Renal pelvis (tissue), 4 donors: ENCODE results near the gene STX1A. TPM values are rescaled to one million over a fixed set of nuclear protein-coding genes. Genes with fewer than 3 reads are reported as not detected.

ENCODE experiments used
- DNase-seq: peaks from one replicate; pipeline ENCODE4 v3.0.0-alpha.2; 2013
- polyA plus RNA-seq, 3 donors: library from polyadenylated mRNA; unstranded; fragments of 120-200 nt; gene quantifications; one replicate each; pipeline ENCODE4 v1.2.1, GENCODE V29; 2013; ENCODE audit not compliant: insufficient read length in 3 of 3

The STX1A gene
- polyA plus RNA-seq, 3 donors = 10.8 to 13.0 (median 11.4) TPM

GRCh38 chr7:73708961-73709549 lies 10.4 kb downstream of the STX1A start:
- DNase-seq = no peak

GRCh38 chr7:73707045-73707631 lies 12.3 kb downstream of the STX1A start:
- no peak for DNase-seq

GRCh38 chr7:73706126-73707044 lies 13.1 kb downstream of the STX1A start:
- DNase-seq = no peak

- no peak for DNase-seq
These were observed 13.9 kb downstream of the STX1A start for GRCh38 chr7:73705551-73705920.

DNA sequence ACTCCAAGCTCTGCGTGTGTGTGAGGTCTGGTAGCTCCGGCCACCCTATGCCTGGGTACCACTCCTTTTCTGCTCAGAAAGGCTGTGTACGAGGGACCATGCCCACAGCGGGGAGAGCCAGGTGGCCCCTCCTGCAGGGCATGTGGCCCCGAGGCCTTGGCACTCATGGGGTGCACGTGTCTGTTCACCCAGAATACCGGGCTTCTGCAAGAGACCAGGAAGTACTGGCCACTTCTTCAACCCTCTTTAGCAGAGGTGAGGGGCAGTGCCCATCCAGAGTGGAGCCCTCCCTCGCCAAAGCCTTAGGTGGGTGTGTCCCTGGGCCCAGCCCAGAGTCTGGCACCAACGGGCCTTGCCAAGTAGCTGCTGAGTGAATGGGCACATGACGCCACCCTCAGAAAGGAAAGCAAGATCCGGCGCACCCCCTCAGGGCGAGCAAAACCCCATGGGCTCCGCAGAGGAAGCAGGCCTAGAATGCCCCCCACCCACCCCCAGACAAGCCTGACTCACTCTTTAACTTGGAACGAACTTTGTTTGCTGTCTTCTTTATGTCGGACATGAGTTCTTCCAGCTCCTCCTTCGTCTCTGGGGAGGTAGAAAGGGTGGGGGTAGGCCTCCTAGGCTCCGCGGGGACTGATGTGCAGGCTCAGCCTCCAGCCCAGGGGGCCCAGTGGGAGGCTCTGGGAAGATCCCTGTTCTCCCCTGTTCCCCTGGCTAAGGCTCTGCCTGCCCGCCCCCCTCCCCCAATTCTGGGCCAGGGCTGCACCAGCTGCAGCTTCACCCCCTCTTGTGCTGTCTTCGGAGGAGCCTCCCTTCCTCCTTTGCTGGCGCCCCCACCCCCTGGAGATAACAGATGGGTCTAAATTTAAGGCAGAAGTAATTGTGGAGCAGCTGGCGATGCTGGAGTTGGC lies 14.6 kb downstream of the STX1A start:
- no peak for DNase-seq

DNA sequence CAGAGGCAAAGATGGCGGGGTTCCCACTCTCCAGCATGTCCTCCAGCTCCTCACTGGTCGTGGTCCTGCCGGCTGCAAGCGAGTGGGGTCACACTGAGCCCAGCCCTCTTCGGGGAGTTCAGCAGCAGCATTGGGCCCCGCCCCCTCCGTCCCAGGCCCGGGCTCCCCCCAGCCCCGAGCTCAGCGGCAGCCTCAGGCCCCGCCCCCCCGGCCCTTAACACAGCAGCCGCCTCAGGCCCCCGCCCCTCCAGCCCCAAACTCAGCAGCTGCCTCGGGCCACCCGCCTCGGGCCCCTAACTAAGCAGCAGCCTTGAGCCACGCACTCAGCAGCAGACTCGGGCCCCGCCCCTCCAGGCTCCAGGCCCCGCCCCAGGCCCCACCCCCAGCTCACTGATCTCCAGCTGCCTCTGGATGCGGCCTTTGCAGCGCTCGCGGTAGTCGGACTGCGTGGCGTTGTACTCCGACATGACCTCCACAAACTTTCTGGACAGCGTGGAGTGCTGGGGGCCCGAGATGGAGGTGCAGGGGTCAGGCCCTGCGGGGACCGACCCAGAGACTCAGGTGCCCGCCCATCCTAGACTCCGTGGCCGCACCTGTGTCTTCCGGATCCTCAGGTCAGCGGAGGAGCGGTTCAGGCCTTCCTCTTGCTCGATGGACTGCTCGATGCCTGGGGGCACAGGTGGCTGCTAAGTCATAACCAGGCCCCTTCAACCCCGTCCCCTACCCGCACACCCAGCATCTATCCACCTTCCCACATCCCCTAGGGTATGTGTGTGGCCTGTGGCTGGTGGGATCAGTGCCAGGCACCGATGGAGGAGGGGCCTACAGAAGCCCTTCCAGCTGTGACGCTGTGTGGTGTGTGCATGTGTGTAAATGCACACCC lies 15.5 kb downstream of the STX1A start:
- peak; percentile 68 for DNase-seq

DNA sequence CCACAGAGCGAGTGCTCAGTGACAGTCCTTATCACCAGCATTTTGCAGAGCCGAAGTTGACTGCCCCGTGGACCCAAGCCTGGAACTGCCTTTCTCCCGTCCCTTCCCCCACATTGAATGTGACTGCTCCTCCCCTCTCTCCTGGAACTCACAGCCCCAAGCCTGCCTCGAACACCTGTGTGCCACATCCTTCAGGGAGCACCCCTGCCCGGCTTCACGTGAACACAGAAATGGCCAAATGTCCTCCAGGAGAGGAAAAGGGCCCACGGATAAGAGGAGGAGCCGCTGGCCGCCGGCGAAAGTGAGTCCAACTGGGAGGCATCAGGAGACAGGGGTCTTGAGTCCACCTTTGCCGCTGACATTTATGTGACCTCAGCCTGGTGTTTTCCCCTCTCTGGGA lies 16.2 kb downstream of the STX1A start:
- no peak for DNase-seq

- DNase-seq = no peak
These were observed 16.8 kb downstream of the STX1A start for GRCh38 chr7:73702665-73703064.

GRCh38 chr7:73702226-73702625 lies 17.2 kb downstream of the STX1A start:
- DNase-seq = no peak

- DNase-seq = no peak
These were observed 18.0 kb downstream of the STX1A start for GRCh38 chr7:73701357-73701995.

- DNase-seq = no peak
These were observed 18.8 kb downstream of the STX1A start for GRCh38 chr7:73700581-73701134.

DNA sequence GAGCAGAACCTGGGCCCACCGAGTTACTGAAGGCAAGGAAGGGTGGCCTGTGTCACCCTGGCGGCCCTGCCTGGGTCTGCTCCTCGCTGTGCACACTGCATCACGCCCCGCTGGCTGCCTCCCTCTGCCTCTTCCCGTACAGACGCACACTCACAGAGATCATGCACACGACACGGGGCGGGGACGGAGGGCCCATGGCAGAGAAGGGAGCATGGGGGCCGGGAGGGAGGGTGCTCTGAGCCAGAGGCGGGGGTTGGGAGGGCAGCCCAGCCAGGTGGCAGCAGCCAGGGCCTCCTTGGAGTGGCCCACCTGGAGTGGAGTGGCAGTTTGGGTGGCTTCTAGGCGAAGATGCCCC lies 19.4 kb downstream of the STX1A start:
- DNase-seq = no peak

- no peak for DNase-seq
These were observed 19.9 kb downstream of the STX1A start for GRCh38 chr7:73699370-73700068.

DNA sequence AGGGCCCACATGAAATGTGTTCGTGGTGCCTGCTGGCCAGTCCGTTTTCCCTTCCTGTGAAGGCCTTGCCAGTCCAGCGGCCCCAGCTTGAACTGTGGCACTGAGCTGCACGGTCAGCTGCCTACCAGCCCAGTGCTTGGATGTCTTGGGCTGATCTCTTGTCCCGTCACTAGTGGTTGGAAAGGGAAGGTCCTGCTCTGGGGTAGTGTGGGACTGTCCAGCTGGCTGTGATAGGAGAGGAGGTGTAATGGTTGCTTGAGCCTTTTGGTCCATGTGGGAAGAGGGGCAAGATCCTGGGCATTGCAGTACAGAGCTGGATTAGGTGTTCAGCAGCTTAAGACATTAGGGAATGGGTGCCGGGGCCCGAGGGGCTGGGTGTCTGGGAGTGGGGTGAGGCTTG lies 21.1 kb downstream of the STX1A start:
- no peak for DNase-seq

DNA sequence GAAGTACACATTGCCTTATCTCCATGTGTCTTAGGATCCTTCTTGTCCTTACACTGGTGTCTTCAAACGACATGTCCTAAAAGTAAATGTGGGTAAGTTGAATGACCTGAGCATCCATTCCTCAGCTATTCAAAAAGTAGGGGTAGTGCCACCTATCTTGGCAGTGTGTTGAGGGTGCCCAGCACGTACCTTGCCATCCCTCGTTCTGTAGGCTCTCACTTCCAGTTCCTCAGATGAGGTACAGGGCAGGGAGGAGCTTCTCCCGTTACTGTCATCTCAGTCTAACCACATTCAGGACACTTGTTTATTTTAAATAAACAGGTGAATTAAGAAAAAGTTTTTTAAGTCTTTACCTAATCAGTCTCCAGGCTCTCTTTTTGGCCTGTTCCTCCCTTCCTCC lies 23.1 kb downstream of the STX1A start:
- DNase-seq = no peak

GRCh38 chr7:73690646-73691045 lies 28.8 kb downstream of the STX1A start:
- DNase-seq = no peak

DNA sequence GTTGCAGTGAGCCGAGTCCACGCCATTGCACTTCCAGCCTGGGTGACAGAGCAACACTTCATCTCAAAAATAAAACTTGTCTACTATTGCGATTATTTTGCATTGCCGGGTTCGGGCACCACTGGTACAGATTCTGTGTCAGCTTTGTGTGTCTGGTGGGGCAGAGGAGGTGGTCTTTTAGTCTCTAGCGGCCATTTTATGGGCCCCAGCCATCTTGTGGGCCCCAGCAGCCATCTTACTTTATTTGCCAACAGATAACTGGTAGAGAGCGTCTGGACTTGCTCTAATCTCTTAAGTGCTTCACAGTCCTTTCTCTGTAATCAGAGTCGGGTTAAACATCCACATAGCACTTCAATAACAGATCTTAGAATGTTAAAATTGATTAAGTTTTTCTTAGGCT lies 31.2 kb downstream of the STX1A start:
- no peak for DNase-seq

DNA sequence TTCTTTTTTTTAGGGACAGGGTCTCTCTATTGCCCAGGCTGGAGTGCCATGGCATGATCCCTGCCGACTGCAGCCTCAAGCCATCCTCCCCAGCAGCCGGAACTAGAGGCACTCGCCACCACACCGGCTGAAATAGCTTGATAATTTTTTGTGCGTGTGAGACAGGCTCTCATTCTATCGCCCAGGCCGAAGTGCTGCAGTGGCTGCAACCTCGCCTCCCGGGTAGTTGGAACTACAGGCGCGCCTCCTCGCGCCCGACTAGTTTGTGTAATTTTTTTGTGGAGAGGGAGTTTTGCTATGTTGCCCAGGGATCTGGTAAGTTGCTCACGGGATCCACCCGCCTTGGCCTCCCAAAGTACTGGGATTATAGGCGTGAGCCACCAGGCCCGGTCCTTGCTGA lies 34.2 kb downstream of the STX1A start:
- no peak for DNase-seq
